ENCODE results near the gene PSMB9. TPM values are rescaled to one million over a fixed set of nuclear protein-coding genes. Genes with fewer than 3 reads are reported as not detected.

PSMB9 gene
- polyA plus RNA-seq, 1 experiment: 34.8 TPM

DNA sequence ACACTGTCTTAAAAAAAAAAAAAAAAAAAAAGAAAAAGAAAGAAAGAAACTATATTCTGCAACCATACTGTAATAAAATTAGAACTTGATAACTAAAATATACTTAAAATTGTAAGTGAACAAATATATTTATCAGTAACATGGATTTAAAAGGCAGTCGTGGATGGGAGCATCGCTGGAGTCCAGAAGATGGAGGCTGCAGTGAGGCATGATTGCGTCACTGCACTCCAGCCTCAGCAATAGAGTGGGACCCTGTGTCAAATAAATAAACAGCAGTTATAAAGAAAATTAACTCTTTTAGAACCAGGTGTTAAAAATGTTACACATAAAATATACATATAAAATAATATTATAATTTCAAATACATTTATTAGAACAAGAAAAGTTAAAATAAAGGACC lies 8.7 kb downstream of the PSMB9 start:
- Histone ChIP-seq H3K9me3 (ENCODE audit: control insufficient read depth, insufficient read depth, low read length) (no peaks in the 10 kb centered on the region), H3K27ac (ENCODE audit: low read depth, low read length) (no peak overlapping the region), H3K27me3 (ENCODE audit: control insufficient read depth, insufficient read depth, low read length) (peaks cover 17% of the 10 kb centered on the region), H3K4me3 (ENCODE audit: low read depth, low read length) (no peak overlapping the region)
- DNase-seq (ENCODE audit: low read depth, low spot score): no peak
- CTCF ChIA-PET: interaction anchor here (0.5 to 1.1 kb wide), 4 partner anchors 77 to 1724 kb away, joined by 3 to 4 read pairs (median 3); no protein-coding TSS in a partner anchor
- TF ChIP-seq, protein P1, sequence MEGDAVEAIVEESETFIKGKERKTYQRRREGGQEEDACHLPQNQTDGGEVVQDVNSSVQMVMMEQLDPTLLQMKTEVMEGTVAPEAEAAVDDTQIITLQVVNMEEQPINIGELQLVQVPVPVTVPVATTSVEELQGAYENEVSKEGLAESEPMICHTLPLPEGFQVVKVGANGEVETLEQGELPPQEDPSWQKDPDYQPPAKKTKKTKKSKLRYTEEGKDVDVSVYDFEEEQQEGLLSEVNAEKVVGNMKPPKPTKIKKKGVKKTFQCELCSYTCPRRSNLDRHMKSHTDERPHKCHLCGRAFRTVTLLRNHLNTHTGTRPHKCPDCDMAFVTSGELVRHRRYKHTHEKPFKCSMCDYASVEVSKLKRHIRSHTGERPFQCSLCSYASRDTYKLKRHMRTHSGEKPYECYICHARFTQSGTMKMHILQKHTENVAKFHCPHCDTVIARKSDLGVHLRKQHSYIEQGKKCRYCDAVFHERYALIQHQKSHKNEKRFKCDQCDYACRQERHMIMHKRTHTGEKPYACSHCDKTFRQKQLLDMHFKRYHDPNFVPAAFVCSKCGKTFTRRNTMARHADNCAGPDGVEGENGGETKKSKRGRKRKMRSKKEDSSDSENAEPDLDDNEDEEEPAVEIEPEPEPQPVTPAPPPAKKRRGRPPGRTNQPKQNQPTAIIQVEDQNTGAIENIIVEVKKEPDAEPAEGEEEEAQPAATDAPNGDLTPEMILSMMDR (IDR thresholded peaks at IDR 0.05; ENCODE audit: low read depth, low read length): no peak
- POLR2A ChIA-PET: interaction anchor here (0.7 kb wide), 1 partner anchor 202 kb away, joined by 3 read pairs; no protein-coding TSS in a partner anchor

DNA sequence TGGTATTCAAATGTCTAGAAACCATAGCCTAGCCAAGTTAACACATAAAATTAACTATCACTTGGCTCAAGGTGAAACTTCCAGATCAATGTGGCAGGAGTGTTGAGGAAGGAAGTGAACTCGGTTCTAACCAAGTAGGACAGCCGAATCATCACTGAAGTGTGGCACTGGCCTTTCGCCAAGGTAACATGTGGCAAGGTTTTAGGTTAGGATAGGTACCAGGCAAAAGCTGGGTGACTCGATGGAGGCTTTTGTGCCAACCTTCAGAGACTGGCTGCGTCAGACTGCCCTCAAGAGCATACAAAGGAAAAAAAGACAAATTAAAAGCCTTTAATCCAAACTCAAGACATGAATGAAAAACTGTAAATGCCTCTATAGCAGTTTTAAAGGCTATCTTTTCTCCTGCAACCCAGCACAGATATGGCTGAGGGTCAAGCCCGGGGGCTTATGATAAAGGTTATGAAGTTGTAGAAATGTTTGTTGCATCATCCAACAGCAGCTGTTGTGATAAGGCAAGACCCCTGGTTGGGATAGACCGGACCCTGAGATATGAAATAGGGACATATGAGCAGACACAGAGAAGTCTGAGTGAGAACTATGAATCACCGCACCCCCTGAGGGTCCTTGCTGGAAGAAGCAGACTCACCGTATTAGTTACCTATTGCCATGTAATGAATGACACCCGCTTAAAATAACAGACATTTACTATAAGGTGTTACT lies 11.9 kb downstream of the PSMB9 start:
- Histone ChIP-seq H3K27ac (ENCODE audit: low read depth, low read length) (no peak overlapping the region), H3K27me3 (ENCODE audit: control insufficient read depth, insufficient read depth, low read length) (peaks cover 20% of the 10 kb centered on the region), H3K9me3 (ENCODE audit: control insufficient read depth, insufficient read depth, low read length) (no peaks in the 10 kb centered on the region), H3K4me3 (ENCODE audit: low read depth, low read length) (no peak overlapping the region)
- ChIA-PET POLR2A (no interaction called here), CTCF (interaction anchor here (3.2 kb wide), 1 partner anchor 27 kb away, joined by 29 read pairs; the partner anchor contains the start of gene TAP2)
- TF ChIP-seq, protein P1 (IDR thresholded peaks at IDR 0.05; ENCODE audit: low read depth, low read length): no peak
- DNase-seq (ENCODE audit: low read depth, low spot score): no peak

DNA sequence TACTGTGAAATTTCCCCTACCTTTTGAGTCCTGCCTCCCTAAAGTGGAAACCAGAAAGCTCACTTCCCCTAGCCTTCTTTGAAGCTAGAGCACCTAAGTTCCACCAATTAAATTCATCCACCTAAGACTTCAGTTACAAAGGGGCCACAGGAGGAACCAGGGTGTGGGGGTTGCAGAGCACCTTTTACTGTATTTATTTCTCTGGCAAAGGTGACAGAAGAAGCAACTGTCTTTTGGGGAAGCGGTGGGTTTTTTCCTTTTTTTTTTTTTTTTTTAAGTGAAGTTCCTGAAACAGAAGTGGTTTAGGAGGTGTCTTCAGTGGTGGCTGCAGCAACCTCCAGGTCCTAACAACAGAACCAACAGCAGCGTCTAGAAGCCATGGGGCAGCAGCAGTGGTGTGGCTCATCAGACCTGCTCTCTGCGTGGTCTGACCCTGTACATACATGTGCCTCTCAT lies 13.1 kb downstream of the PSMB9 start:
- Histone ChIP-seq H3K27me3 (ENCODE audit: control insufficient read depth, insufficient read depth, low read length) (peaks cover 20% of the 10 kb centered on the region), H3K4me3 (ENCODE audit: low read depth, low read length) (no peak overlapping the region), H3K27ac (ENCODE audit: low read depth, low read length) (no peak overlapping the region), H3K9me3 (ENCODE audit: control insufficient read depth, insufficient read depth, low read length) (no peaks in the 10 kb centered on the region)
- no peak for DNase-seq (ENCODE audit: low read depth, low spot score)
- TF ChIP-seq, protein P1 (IDR thresholded peaks at IDR 0.05; ENCODE audit: low read depth, low read length): no peak
- POLR2A ChIA-PET: no interaction called here
- CTCF ChIA-PET: interaction anchor here (1.2 to 6.7 kb wide), 26 partner anchors 10 to 452 kb away, joined by 3 to 271 read pairs (median 13); partner anchors contain the start of genes BRD2, HLA-DMA, PSMB9 and TAP1

DNA sequence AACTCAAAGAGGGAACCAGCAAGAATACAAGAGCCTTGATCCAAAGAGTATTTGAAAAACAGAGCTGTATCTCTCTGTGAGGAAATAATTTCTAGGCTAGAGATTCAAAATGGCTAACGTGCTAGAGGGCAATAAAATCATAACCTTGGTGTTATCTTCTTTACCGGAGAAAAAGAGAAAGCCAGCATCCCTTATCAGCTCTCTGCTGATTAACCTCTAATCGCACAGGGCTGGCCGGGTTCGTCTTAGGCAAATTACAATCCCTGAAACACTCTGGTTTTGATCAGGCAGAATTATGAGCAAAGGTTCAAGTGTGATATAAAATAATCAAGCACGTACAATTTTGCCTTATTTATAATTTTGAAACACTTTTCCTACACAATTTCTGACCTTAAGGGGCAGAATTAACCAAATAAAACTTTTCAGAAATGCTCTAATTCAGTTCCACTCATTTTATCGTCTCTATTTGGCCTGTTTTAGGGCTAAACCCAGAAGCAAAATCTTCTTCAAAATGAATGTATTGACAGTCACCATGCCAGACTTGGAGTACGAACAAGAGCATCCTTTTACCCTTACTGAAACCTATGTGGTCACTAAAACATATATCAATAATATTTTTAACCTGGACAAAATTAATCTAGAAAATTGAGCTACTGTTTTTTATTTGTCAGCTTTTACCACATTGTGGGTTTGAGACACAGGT lies 13.7 kb downstream of the PSMB9 start:
- no peak for DNase-seq (ENCODE audit: low read depth, low spot score)
- Histone ChIP-seq H3K27me3 (ENCODE audit: control insufficient read depth, insufficient read depth, low read length) (peaks cover 20% of the 10 kb centered on the region), H3K27ac (ENCODE audit: low read depth, low read length) (no peak overlapping the region), H3K9me3 (ENCODE audit: control insufficient read depth, insufficient read depth, low read length) (no peaks in the 10 kb centered on the region), H3K4me3 (ENCODE audit: low read depth, low read length) (no peak overlapping the region)
- ChIA-PET POLR2A (interaction anchor here (1.1 to 1.3 kb wide), 2 partner anchors 29 to 104 kb away, joined by 5 to 8 read pairs; partner anchors contain the start of gene TAP2), CTCF (interaction anchor here (0.5 to 6.7 kb wide), 69 partner anchors 11 to 1185 kb away, joined by 3 to 271 read pairs (median 6); partner anchors contain the start of genes BRD2, HLA-DMA, PSMB8 and PSMB9)
- TF ChIP-seq, protein P1 (IDR thresholded peaks at IDR 0.05; ENCODE audit: low read depth, low read length): no peak
